DMS153 (cell line): ENCODE results near the gene MYCBPAP.

Experiments used
- DNase-seq: peaks from one replicate; lab custom pipeline; 2025; lab: John Stamatoyannopoulos, UW

Gene MYCBPAP

DNA sequence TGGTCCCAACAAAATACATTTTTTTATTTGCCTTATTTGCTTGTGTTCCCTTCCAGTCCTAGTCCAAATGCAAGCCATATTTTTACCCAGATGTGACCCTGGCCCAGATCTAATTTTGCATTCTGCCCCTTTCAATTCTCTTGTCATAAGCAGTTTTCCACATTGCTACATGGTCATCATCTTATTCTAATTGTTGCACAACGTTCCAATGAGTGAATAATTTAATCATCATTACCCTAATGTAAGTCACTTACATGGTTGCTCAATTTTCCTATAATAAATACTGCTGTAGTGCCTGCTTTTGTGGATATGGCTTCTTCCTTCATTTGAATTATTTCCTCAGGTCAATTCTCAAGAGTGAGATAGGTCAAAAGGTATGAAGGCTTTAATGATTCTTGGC is 16.7 kb upstream of the MYCBPAP start:
- no peak for DNase-seq

- DNase-seq = no peak
Observed at GRCh38 chr17:50492214-50492613, 16.0 kb upstream of the MYCBPAP start.

DNA sequence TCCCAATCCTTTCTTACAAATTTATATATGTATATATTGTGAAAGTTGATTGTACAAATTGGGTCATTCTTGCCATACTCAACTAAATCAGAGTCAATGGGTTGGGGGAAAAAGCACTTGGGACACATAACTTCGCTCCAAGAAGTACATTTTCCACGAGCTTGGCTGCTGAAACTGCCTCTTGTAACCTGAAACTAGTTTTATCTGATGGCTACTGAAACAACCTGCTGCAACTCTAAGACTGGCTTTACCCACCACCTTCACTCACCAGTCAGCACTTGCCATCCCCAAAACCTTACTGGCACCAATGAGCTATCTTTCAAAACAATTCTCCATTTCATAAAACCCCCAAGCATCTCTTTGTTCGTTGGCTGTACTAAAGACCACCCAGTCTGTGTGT is 14.5 kb upstream of the MYCBPAP start:
- DNase-seq = no peak

DNA sequence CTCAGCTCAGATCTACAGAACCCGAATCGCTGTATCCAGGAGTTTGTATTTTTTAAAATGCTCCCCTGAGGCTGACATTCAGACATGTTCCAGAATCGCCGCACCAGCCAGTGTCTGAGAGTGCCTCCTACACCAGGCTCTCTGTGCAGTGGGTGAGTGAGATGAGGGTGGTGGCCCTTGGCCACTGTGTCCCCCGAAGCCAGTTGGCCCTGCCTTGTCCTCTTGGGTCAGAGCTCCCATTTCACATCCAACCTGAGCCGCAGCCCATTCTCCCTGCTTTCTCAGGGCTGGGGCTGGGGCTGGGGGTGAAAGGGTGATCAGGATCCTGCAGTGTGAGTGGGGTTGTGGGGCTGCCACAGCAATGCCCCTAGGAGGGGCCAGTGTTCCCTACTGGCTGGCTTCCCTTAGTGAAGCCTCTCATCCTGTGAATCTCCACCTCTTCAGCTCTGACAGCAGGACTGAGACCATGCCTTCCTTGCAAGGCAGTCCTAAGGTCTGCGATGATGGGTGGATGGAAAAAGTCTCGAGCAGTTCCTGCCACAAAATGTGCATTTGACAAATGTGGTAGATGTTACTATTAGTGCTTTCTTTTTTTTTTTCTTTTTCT is 12.9 kb upstream of the MYCBPAP start:
- DNase-seq = no peak

- DNase-seq = no peak
Observed at GRCh38 chr17:50495918-50496317, 12.3 kb upstream of the MYCBPAP start.

DNA sequence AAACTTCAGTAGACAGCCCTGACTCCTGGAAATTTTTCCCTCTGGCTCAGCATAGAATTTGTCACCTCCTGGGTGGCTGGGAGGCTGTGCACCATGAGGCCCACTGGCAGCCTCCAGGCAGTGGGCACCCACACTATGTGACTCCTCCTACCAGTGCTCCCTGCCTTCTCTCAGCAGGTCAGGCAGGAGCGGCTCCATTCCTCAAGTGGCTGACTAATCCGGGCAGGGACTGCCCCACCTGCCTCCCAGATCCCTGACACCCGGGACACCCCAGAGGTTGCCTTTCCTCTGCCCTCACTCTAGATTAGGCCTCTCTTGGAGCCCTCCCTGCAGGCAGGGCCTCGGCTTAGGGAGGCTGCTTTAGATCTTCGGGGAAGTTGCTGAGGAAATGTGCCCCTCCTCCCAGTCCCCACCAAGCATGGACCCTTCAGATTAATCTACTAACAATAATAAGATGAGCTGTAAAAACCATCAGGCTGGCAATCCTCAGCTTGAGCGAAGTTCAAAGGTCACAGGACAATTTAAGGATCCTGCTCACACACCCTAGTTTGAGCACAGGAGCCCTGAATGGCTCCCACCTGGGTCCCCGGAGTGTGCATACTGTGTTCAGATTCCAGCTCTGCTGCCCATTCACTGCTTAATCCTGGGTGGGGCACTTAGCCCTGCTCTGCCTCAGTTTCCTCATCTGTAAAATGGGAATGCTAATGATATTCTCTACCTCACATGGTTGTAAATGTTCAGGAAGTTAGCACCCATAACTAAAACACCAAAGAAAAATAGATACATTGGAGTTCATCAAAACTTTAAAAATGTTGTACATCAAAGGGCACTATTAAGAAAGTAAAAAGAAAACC is 10.0 kb upstream of the MYCBPAP start:
- DNase-seq = no peak

- no peak for DNase-seq
Observed at GRCh38 chr17:50499270-50499669, 9.0 kb upstream of the MYCBPAP start.

DNA sequence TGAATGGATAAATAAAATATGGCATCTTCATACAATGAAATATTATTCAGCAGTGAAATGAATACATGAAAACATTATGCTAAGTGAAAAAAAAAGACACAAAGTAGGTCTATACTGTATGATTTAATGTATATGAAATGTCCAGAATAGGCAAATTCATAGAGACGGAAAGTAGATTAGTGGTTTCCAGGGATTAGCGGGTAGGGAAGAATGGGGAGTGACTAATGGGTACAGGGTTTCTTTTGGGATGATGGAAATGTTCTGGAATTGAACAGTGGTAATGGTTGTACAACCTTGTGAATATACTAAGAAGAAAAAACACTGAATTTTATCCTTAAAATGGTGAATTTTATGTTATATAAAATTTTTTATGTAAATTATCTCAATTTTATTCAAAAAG is 8.5 kb upstream of the MYCBPAP start:
- DNase-seq = no peak

DNA sequence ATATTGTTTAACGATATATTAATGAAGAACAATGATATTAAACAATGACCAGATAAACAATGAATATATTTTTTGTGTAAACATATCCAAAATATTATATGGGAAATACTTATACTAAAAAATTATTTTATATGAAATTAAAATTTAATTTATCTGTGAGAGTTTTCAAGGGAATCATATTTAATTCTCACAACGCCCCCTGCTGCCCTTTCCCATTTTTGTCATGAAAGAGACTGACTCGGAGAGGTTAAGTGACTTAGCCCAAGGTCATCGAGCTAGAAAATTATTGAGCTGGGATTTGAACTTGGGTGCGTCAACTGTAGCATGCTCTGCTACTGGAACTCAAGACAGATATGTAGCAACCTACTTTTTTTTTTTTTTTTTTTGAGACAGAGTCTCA is 7.2 kb upstream of the MYCBPAP start:
- no peak for DNase-seq

DNA sequence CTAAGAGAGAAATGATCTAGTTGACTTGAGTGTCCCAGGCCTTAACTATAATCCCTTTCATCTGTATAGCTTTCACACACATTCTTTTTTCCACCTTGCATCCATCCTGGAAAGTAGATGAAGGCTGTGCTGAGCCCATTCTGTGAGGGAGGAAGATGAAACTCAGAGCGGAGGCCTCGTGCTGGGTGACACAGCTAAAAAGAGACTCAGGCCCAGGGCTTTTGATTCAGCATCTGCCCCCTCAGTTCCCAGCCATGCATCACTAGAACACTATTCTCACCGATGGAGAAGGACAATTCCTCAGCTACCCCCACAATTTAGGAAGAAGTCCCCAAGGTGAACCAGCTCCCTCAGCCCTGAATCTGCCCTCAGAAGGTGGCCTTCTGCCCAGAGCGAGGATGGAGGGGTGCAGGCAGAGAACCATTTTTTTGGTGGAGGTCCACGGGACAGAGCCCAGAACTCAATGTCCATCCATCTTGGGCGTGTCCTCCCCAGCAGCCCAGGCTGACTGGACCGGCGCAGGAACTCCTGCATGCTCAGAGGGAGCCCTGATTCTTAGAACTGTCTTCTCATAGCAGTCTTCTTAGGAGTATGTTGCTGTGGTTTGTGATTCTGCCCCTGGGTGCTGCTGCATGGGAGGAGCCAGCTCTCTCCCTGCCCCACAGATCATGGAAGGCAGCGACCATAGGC is 5.8 kb upstream of the MYCBPAP start:
- no peak for DNase-seq

DNA sequence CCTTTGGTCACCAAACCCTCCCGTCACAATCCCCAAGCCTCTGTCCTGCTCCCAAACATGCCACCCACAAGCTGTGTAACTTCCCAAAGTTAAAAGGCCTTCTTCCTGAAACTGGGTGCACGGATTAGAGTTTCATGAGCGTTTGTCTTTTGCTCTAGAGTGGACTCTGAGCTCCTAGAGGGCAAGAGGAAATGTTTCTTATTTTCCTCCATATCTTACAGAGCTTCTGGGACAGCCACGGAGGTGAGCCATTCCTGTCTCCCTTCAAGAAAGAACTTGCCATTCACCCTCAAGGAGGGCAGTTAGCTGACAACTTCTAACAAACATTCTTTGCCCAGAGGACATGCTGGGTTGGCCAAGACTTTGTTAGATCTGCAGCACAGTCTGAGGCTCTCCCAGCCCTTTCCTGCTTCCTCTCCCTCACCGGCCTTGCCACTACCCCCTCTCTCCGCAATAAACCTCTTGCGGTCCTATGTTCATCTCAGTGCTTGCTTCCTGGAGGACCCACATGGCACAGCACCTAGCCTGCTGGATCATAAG is 2.6 kb upstream of the MYCBPAP start:
- no peak for DNase-seq

GRCh38 chr17:50506298-50506697 is 1.9 kb upstream of the MYCBPAP start:
- no peak for DNase-seq

DNA sequence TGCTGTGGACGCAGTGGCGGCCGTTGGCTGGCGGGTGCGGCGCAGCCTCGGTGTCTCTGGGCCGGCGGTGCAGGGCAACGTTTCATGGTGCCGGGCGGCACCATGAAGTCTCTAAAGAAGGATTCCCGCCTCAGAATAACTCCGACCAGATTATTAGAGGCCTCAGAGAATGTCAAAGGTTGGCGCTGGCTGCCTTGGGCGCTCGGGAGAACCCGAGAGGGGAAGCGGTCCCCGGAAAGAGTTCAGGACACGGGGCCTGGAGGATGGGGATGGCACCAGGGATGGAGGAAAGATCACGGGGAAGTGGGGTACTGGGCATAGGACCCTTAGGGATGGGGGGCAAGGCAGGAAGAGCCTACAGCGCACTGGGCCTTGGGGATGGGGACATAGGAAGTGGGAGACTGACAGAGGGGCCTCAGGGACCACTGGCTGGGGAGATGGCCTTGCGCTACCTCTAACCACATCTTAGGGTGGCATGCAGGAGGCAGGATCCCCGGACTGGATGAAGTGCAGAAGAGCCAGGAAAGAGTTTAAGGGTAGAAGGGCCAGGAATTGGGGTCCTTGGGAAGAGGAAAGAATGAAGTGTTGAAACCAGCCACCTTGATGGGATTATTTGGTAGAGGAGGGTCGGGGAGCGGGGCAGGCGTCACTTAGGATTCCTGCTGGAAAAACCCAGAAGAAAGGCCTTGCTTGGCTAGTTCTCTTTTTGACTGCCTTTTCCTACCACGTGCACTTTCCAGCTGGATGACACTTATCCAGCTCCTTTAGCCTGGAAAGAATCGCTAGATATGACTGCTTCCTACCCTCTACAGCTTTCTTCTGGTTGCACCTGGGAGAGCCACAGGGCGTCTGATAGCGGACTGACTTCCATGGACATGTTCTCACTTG is 578 bp downstream of the MYCBPAP start:
- no peak for DNase-seq

- DNase-seq = no peak
Observed at GRCh38 chr17:50511058-50511457, 2.8 kb downstream of the MYCBPAP start.

GRCh38 chr17:50513495-50513894 is 5.3 kb downstream of the MYCBPAP start:
- DNase-seq = no peak

DNA sequence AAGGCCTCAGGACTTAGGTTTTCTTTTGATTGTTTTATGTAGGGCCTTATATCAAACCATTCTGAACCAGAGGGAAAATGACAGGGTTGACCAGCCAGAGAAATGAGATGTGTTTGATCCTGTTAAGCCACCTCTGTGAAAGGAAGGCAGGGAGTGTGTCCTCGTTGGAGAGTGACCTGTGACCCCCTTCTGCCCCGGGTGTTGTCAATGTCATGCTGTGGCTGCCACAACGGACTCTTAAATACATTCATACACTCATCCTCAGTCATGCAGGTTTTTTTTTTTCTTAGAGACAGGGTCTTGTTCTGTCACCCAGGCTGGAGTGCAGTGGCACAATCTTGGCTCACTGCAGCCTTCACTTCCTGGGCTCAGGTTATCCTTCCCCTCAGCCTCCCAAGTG is 6.1 kb downstream of the MYCBPAP start:
- no peak for DNase-seq

GRCh38 chr17:50514936-50515702 is 6.9 kb downstream of the MYCBPAP start:
- DNase-seq = no peak

DNA sequence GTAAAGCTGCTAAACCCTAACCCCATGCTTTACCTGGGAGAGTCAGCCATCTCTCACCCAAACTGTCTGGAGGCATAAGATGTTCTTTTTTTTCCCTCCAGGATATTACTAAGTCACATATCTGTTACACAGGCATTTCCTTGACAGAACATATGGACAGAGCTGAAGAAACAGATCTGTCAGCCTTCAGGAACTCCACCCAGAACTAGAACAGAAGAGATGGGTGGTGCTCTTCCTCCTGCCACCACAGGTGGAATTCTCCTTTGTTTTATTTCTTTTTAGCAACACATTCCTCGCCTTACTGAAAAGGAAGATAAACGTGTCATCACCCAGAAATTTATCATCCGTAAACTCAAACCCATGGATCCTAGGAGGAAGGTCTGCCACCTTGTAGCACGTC is 8.8 kb downstream of the MYCBPAP start:
- DNase-seq = no peak

DNA sequence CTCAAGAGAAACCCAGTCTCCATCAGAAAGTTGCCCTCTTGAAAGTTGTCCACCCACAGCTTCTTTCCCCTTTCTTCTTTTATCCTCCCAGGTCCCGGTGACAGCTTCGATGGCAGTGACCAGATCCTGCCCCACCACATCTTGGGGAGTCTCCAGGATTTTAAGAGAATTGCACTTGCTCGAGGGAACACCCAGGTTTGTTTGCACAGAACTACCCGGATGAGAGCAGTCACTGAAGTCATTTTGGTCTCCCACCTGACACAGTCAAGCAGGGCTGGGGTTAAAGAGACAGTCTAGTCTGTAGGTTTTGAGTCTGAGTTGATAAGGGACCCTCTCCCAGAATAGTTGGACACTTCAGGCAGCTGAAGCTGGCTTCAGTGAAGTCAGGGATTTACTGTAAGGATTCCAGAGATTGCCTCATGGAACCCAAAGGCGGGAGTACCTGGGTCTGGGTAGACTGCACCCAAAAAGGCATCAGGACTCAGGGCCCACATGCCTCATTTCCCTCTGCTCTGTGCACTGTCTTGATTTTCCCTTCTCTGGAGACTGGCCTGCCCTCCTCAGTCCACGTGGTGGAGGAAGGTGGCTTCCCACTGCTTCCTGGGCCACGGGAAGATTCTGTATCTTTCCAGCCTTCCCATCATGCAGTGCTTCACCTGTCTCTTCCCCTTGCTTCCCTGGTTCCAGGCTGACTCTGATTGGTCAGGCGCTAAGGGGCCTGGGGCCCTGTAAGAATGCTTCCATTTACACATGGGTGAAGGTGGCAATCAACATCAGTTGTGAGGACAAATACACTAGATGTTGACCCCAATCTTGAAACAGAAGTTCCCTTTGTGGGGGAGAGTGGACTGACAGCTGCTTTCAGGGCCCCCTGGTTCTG is 9.5 kb downstream of the MYCBPAP start:
- DNase-seq = no peak

GRCh38 chr17:50518384-50519023 is 10.3 kb downstream of the MYCBPAP start:
- no peak for DNase-seq
